ENCODE results near the gene MRPL14. TPM values are rescaled to one million over a fixed set of nuclear protein-coding genes. Genes with fewer than 3 reads are reported as not detected.

Gene MRPL14
- total and polyA plus RNA-seq, 12 donors = 22.0 to 94.6 (median 49.3) TPM

GRCh38 chr6:44129841-44130322 is 2.6 kb upstream of the MRPL14 start:
- peaks cover 0 to 5% of the 10 kb centered on the region in 2 donors for H3K36me3 ChIP-seq (replicated peaks in 1 of 2)
- DNase-seq = peak in 5 of 7 donors; percentile 32 to 67 (median 47)
- WGBS, 4 donors = 56 to 73% (median 57%) methylated on average over 2 of the region's 2 CpGs
- no peaks in the 10 kb centered on the region for H3K27me3 ChIP-seq
- H3K4me3 ChIP-seq = no peak overlapping the region
- intact Hi-C loops (cut with DNase I) = no loop called here
- no peak for TF ChIP-seq CTCF (IDR thresholded peaks at IDR 0.05)
- no peak for TF ChIP-seq POLR2A (IDR thresholded peaks at IDR 0.05)
- H3K4me1 ChIP-seq (replicated peaks in 1 of 2) = peaks cover 15 to 37% of the 10 kb centered on the region in 2 donors
- no peaks in the 10 kb centered on the region for H3K9me3 ChIP-seq (replicated peaks in 1 of 3)
- H3K27ac ChIP-seq = no peak overlapping the region

- peak; percentile 39 to 71 (median 57) for DNase-seq
- no peaks in the 10 kb centered on the region for H3K9me3 ChIP-seq (replicated peaks in 1 of 3)
- WGBS, 4 donors = 7 to 22% (median 12%) methylated on average over 13 to 49 of the region's 49 CpGs
- H3K27ac ChIP-seq = peak overlapping the region in 3 of 5 donors; percentile 73 to 97 (median 94)
- H3K27me3 ChIP-seq = no peaks in the 10 kb centered on the region
- H3K36me3 ChIP-seq (replicated peaks in 1 of 2) = no peaks in the 10 kb centered on the region
- H3K4me3 ChIP-seq = peak overlapping the region; percentile 50 to 98 (median 84)
- intact Hi-C loops (cut with DNase I) = no loop called here
- TF ChIP-seq POLR2A (IDR thresholded peaks at IDR 0.05) (no peak), CTCF (IDR thresholded peaks at IDR 0.05) (peak in 4 of 6 experiments; percentile 12 to 49 (median 36))
- H3K4me1 ChIP-seq (replicated peaks in 1 of 2) = peaks cover 23 to 47% of the 10 kb centered on the region in 2 donors
Observed at GRCh38 chr6:44128020-44128917, 1.0 kb upstream of the MRPL14 start.

GRCh38 chr6:44126320-44127149 is 717 bp downstream of the MRPL14 start:
- WGBS, 4 donors = 0 to 2% (median 1%) methylated on average over 19 to 31 of the region's 31 CpGs
- intact Hi-C loops (cut with DNase I) = no loop called here

More at GRCh38 chr6:44126320-44127149, 717 bp downstream of the MRPL14 start:
- Histone ChIP-seq H3K36me3 (replicated peaks in 1 of 2) (no peaks in the 10 kb centered on the region), H3K9me3 (replicated peaks in 1 of 3) (no peaks in the 10 kb centered on the region), H3K4me3 (peak overlapping the region in 3 of 4 donors; percentile 82 to 98 (median 87)), H3K4me1 (replicated peaks in 1 of 2) (peaks cover 35 to 62% of the 10 kb centered on the region in 2 donors), H3K27ac (peak overlapping the region; percentile 29 to 97 (median 93)), H3K27me3 (no peaks in the 10 kb centered on the region)
- TF ChIP-seq CTCF (IDR thresholded peaks at IDR 0.05) (no peak), POLR2A (IDR thresholded peaks at IDR 0.05) (no peak)
- peak; percentile 50 to 81 (median 63) for DNase-seq

Data from adrenal gland (tissue), 12 donors.